WTC11 (cell line): Measurements from ENCODE around the gene MTMR6.

Source experiments
- CREB1 ChIP-seq: sonication (generic); formaldehyde crosslinking; IDR thresholded peaks from 2 replicates; pipeline ENCODE4 v1.8.0; 2023; ENCODE audit warnings: mild to moderate bottlenecking, missing genetic modification reagents
- IRF1 ChIP-seq: sonication (generic); formaldehyde crosslinking; IDR thresholded peaks from 2 replicates; pipeline ENCODE4 v1.8.0; 2023; ENCODE audit warnings: missing genetic modification reagents
- PREB ChIP-seq: sonication (generic); formaldehyde crosslinking; IDR thresholded peaks from 2 replicates; pipeline ENCODE4 v1.8.1; 2022; ENCODE audit warnings: mild to moderate bottlenecking, missing genetic modification reagents, moderate library complexity, borderline replicate concordance
- ZBTB21 ChIP-seq: sonication (generic); formaldehyde crosslinking; IDR thresholded peaks from 2 replicates; pipeline ENCODE4 v1.8.1; 2023; ENCODE audit warnings: mild to moderate bottlenecking, missing genetic modification reagents, borderline replicate concordance
- ZNF219 ChIP-seq: sonication (generic); formaldehyde crosslinking; IDR thresholded peaks from 2 replicates; pipeline ENCODE4 v1.8.0; 2023; ENCODE audit warnings: missing genetic modification reagents, mild to moderate bottlenecking, borderline replicate concordance
- TF ChIP-seq, protein P1 (sequence below): fragments of 200-600 bp; IDR thresholded peaks from 2 replicates; pipeline ENCODE4 v1.8.0; 2022; ENCODE audit warnings: antibody characterized with exemption
- TF ChIP-seq, protein P2 (sequence below): sonication (generic); formaldehyde crosslinking; IDR thresholded peaks from 2 replicates; pipeline ENCODE4 v1.8.1; 2023; ENCODE audit warnings: mild to moderate bottlenecking, missing genetic modification reagents, borderline replicate concordance

DNA sequence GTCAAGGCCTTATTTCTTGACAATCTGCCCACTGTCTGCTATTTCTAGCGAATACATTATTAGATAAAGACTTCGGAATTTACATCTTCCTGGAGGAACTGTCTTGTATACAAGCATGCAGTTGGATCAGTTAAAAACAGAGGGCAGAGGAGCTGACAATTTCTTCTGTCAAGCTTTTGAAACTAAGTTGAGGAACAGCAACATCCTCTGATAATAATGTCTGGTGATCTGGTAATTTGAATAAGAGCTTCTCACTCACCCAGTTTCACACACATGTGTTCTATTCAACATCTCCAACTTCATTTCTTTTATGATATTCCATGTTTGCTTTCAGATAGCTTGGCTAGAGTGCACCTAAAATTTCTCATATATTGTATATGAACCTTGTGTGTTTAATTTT, 50.2 kb downstream of the MTMR6 start:
- TF ChIP-seq, protein P1, sequence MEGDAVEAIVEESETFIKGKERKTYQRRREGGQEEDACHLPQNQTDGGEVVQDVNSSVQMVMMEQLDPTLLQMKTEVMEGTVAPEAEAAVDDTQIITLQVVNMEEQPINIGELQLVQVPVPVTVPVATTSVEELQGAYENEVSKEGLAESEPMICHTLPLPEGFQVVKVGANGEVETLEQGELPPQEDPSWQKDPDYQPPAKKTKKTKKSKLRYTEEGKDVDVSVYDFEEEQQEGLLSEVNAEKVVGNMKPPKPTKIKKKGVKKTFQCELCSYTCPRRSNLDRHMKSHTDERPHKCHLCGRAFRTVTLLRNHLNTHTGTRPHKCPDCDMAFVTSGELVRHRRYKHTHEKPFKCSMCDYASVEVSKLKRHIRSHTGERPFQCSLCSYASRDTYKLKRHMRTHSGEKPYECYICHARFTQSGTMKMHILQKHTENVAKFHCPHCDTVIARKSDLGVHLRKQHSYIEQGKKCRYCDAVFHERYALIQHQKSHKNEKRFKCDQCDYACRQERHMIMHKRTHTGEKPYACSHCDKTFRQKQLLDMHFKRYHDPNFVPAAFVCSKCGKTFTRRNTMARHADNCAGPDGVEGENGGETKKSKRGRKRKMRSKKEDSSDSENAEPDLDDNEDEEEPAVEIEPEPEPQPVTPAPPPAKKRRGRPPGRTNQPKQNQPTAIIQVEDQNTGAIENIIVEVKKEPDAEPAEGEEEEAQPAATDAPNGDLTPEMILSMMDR = no peak
- TF ChIP-seq CREB1 (CRISPR knock-in tag) (no peak), PREB (CRISPR knock-in tag) (no peak), IRF1 (CRISPR knock-in tag) (no peak), ZBTB21 (CRISPR knock-in tag) (no peak), ZNF219 (no peak)
- TF ChIP-seq, protein P2, sequence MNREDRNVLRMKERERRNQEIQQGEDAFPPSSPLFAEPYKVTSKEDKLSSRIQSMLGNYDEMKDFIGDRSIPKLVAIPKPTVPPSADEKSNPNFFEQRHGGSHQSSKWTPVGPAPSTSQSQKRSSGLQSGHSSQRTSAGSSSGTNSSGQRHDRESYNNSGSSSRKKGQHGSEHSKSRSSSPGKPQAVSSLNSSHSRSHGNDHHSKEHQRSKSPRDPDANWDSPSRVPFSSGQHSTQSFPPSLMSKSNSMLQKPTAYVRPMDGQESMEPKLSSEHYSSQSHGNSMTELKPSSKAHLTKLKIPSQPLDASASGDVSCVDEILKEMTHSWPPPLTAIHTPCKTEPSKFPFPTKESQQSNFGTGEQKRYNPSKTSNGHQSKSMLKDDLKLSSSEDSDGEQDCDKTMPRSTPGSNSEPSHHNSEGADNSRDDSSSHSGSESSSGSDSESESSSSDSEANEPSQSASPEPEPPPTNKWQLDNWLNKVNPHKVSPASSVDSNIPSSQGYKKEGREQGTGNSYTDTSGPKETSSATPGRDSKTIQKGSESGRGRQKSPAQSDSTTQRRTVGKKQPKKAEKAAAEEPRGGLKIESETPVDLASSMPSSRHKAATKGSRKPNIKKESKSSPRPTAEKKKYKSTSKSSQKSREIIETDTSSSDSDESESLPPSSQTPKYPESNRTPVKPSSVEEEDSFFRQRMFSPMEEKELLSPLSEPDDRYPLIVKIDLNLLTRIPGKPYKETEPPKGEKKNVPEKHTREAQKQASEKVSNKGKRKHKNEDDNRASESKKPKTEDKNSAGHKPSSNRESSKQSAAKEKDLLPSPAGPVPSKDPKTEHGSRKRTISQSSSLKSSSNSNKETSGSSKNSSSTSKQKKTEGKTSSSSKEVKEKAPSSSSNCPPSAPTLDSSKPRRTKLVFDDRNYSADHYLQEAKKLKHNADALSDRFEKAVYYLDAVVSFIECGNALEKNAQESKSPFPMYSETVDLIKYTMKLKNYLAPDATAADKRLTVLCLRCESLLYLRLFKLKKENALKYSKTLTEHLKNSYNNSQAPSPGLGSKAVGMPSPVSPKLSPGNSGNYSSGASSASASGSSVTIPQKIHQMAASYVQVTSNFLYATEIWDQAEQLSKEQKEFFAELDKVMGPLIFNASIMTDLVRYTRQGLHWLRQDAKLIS = no peak
